NAMALWA (cell line): ENCODE results near the gene CDC42EP4.
"Not testable (repeated sequence)": the region's sequence is repeated elsewhere in the genome, so short reads cannot be mapped to it uniquely, and the experiment has no call there.

Source experiments
- DNase-seq: peaks from one replicate; pipeline ENCODE4 v3.0.0-alpha.2; 2015; ENCODE audit warnings: low spot score

The CDC42EP4 gene

DNA sequence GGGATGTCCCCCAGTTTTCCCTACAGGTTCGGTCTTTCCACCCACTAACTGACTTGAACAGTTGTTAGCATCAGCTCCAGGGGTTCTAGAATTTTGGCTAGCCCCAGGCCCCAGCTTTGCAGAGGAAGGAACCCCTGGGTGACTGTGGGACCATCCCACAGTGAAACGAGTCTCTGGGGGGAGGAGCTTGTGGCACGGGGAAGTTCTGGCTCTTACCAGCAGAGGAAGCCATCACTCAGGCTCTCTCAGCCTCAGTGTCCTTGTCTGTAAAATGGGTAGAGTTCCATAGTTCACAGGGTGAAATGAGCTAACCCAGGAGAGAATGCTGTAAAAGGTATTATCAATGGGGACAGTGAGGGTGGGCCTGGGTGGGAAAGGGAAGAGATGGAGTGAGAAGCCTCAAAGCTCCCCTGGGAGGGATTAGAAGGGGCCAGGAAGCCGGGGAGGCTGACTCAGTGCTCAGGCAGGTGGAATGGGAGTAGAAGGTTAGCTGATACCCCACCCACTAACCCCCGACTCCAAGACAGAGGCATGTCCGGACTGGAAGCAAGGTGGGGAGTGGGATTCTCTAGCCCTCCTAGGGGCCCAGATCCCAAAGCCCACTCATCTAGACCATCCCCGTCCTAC, 30.9 kb upstream of the CDC42EP4 start:
- DNase-seq: peak; percentile 15

DNA sequence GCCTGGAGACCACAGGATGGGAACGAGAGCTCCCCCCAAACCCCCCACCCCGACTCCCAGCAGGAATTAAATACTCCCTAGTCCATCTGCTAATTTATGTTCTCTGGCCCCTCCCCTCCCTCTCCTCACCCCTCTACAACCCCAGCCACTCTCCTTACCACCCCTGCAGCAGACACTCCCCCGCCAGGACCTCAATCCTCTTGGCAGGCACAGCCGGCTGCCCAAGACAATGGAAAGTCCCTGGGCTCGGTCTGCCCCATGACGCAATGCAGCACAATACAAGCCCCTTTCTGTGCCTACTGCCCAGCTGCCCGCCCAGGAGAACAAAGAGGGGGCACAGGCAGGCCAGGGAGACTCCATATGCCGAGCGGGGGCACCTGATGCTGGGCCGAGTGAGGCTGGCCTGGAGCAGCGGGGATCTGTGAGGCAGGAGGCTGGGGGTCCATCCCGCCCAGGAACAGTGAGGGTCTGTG, 30.3 kb upstream of the CDC42EP4 start:
- no peak for DNase-seq

DNA sequence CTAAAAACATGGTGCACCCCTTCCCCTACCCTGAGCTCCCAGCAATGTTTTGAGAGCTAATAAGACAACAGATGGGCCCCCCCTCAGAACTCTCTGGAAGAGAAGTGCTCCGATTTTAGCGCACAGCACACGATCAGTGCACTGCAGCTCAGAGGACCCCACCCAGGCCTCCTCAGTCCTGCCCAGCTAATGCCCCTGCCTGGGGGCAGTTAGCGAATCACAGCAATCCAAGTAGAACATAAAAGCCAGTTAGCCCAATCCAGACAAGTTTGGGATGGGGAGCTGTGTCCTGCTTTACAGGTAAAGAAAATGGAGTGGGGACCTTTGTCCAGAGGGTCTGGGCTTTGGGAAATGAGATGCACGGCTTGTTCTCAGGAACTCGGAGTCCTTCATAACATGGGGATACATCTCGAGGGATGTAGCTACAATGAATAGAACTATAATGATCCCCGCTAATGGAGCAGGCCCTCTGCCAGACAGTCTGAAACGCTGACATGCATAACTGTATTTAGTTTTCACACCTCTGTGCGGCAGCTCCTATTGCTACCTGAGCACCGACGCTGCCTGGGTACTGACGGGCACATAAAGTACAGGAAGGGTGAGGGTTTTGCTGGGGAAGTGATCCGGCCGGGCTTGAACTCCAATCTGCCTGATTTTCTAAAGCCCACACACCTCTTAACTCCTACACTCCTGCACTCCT, 29.7 kb upstream of the CDC42EP4 start:
- DNase-seq: no peak

DNA sequence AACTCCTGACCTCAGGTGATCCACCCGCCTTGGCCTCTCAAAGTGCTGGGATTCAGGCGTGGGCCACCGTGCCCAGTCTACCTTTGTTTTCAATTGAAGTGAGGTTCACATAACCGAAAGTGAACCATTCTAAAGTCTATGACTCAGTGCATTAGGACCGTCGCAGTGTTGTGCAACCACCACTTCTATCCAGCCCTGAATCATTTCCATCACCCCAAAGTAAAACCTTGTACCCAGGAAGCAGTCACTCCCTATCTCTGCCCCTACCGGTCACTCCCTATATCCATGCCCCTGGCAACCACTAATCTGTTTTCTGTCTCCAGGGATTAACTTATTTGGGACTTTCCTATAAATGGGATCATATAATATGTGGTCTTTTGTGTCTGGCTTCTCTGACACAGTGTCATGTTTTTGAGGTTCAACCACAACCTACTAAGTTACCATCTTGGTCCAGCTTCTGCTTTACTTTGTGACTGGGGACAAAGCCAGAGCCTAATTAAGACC, 28.3 kb upstream of the CDC42EP4 start:
- no peak for DNase-seq

DNA sequence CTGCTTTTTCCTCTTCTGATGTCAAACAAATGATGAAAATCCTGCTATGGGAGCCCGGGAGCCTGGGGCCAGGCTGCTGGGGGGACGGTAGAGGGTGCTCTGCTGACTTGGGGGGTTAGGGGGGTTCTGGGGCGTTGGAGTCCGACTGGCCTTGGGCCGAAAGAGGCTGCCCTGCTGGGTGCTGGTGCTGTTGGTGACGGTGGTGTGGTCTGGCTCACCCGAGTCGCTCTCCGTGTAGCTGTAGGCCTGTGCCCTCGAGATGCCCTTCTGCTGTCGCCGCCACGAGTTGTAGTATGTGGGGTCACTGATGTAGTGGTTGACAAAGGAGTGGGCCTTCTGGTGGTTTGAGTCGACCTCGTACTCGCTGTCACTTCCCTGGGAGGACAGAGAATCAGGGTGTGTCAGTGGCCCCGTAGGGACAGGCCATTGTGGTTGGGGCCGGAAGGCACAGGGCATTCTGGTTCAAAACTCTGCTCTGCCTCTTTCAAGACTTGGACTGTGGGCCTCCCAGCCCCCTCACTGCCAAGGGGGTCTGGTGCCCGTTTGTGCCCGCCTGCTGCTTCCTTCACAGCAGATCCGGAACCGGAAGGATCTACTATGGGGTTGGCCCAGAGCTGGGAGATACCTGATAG, 26.9 kb upstream of the CDC42EP4 start:
- no peak for DNase-seq

DNA sequence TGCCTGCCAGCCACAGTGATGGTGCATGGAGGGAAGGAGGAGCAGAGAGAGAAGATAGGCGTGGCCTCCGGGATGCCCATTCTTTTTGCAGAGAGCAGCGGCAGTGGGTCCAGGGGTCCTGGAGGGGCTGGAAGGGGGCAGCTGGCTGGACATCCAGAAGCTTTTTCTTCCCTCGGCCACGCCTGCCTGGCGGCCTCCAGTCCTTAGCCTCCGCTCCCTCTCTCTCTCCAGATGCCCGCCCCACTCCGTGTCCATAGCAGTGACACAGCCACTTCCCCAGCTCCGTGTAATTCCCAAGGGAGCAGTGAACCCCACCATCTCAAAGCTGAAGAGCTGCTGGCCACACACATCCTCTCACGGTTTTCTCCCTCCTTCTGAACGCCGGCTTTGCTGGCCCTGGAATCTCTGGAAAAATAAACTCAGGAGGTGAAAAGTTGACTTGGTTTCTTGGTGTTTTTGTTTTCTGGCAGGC, 26.3 kb upstream of the CDC42EP4 start:
- no peak for DNase-seq

DNA sequence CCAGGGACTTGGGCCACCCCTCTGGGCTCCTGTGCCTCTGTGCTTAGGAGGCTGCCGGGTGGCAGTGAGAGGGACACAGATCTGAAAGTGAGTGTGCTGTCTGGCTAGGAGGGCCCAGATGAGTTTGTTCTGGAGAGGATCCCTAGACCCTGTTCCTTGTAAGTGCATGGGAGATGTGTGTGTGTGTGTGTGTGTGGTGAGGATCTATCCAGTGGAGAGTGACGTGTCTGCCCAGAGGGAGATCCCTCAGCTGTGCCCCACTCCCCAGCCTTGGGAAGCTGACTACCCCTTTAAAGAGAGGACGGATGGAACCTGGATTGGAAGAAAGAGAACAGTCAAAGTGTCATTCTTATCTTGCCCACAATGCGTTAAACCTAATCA, 25.5 kb upstream of the CDC42EP4 start:
- DNase-seq: no peak

DNA sequence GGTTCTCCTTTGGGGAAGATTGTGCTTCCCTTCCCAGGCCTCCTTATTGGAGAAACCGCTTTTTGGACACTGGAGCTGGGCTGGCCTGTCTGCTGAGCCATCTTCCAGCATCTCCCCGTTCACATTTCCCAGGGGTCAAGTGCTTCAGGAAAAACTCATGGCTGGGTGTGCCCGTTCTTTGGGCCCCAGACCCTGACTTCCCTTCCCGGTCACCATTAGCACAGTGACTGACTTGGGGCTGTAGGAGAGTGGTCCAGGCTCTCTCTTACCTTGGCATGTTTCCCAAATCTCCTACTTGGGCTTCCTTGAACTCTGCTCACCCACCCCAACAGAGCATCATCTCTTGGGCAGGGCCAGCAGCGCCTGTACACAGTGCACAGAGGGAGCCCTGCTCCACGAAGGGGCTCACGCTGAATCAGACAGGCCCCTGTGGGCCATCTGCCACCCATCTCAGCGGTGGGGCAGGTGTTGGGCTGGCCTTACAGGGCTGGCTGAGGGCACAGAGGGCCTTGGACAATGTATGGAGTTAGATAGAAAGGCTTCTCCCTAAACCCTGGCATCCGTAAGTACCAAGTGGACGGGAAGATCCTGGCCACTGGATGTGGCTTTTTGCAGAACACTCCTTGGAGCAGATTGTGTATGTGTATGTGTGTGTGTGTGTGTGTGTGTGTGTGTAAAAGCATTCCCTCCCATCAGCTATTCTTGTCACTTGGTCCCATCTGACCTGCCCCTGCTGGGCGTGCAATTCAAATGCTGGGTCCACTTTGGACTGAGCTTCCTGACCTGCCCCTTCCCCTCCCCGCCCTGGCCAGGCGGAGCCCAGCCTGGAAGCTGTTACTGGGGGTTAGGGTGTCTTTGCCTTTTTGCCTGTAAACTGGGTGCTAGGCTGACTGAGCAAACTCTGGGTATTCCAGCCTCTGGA, 24.9 kb upstream of the CDC42EP4 start:
- DNase-seq: no peak

DNA sequence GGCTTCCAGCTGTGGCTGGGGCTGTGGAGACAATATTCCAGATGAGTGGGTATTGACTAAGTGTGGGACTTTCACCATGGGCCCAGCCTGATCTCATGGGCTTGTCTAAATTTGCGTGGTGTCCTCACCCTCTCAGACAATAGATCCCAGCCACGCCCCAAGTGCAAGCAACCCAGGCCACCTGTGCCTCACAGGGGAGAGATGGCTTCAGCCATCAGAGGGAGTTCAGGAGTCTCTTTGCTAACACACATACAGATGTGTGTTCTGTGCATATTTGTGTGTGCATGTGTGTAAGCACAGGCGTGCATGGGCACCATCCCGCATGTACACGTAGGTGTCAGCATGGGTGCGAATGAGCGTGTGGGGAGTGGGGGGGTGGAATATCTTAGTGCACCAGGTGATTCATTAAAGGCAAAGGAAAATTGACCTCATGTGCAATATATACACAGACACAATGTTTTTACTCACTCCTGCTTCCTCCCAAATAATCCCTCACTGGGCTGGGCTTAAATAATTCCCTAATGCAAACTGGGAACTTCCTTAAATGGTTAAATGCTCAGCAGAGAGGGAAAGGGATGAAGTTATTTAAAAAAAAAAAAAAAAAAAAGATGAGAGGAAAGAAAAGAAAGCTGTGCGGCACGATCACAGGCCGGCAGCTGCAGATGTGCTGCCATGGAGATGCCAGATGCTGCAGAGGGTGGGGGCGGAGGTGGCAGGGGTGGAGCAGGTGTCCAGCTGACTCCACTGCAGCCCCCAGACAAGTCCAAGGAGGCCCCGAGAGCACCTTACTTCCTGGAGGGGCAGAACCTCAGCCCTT, 24.0 kb upstream of the CDC42EP4 start:
- no peak for DNase-seq

DNA sequence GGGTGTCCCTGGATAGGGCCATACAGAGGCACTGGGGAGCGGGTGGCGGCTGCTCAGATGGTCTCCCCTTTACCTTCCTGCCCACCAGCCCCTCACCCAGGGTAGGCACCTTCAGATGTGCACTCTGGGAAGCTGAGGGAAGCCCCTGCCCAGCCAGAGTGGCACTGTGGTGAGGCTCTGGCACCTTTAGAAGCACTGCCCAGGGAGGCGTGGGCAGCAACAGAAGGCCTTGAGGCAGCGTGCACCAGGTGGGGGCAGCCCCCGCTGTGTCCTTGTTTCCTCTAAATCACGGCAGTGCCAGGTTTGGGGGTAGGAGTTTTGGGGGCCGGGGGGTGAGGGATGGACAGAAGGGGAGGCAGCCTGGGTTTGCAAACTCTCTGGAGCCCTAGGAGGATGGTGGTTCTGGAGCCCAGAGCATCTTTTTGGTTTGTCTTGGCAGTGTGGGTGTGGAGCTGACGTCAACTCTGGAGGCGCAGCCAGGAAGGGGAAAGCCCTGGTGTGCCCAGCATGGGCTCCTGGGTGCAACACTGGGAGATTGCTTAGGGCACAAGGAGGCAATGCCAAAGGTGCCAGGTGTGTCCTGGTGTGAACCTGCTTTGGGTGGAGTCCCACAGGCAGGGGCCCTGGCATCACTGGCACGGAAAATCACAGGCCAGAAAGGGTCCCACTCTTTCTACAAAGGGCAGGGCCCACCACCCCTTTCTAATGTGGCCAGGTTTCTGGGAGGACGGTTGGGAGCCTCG, 23.1 kb upstream of the CDC42EP4 start:
- no peak for DNase-seq

DNA sequence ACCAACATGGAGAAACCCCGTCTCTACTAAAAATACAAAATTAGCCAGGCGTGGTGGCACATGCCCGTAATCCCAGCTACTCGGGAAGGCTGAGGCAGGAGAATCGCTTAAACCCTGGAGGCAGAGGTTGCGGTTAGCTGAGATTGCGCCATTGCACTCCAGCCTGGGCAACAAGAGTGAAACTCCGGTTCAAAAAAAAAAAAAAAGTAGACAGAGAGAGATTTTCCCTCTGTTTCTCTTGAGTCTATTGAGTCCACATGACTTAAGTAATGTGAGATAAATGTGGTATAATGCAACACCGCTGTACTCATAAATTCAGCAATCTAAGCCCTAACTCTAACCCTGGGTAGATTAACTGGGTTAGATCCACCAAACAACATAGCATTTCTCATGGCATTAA, 21.6 kb upstream of the CDC42EP4 start:
- DNase-seq: not testable (repeated sequence)

DNA sequence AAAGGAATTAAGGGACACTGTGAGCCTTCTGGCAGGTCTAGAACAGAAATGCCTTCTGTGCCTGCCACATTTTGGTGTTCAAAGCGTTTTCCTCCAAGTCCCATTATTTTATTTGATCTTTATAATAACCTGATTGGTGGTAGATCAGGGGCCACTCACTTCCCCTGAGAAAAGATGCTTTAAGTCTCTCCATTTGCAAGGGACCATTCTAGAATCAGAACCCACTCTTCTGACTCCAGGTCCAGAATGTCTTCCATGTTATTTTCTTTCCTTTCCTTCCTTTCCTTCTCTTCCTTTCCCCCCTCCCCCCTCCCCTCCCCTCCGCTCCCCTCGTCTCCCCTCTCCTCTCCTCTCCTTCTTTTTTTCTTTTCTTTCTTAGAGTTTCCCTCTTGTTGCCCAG, 19.3 kb upstream of the CDC42EP4 start:
- no peak for DNase-seq

DNA sequence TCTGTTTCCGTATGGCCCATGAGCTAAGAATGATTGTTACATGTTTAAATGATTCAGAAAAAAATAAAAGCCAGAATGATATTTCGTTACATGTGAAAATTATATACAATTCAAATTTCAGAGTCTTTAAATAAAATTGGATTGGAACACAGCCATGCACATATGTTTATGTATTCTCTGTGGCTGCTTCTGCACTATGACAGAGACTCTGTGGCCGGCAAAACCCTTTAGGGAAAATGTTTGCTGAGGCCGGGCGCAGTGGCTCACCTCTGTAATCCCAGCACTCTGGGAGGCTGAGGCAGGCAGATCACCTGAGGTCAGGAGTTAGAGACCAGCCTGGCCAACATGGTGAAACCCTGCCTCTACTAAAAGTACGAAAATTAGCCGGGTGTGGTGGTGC, 15.9 kb upstream of the CDC42EP4 start:
- DNase-seq: no peak

DNA sequence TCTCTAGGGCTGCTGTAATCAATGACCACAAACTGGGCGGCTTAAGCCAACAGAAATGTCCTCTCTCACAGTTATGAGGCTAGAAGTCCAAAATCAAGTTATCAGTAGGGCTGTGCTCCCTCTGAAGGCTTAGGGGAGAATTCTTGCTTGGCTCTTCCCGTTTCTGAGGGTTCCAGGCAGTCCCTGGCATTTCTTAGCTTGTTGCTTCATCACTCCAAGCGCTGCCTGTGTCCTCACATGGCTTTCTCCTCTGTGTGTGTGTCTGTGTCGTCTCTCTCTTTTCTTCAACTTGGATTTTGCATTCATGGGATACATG, 13.7 kb upstream of the CDC42EP4 start:
- no peak for DNase-seq

DNA sequence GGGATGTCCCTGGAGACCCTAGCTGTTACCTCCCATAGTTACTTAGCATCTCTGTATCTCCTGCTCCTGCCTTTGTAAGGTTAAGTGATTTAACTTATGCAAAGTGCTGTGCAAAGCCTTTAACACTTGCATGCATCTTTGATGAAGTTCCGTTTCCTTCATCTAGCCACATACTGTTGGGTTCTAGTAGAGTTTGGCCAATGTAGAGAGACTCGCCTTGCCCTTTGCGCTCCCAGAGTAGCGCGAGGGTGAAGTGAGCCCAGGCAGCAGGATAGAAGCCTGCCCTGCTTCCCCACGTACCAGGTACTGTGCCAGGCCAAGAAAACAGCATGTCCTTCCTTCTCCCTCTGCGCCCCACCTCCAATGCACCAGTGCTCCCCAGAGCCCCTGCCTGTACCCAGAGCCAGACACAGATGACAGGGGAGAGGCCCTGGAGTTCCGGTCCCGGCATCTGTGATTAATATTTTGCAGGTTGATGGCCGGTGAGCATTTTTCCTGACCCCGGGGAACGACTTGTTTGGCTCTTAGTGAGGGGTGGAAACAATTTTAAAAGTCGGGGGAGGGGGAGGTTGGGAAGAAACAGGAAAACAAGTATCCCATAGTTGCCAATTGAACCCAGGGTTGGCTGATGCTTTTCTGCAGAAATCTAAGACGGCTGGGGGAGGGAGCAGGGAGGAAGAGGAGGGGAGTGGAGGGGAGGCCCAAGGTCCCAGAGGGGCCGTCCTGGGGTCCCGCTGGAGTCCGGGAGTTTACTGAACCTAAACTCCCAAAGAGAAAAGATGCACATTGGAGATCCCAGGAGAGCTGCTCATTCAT, 13.1 kb upstream of the CDC42EP4 start:
- no peak for DNase-seq

DNA sequence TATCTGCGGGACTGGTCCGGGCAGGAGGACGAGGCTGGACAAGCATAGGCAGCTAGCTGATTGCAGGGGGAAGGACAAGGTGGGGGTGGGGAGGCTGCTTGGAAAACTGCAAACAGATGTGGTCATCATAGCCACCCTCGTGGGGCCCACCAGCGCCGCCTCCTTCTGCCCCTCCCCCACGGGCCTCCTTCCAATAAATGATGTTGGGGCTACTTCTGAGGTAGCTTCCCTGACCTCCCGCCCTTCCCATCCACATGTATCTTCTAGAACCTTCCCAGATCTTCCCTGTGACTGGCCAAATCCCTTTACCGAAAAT, 12.3 kb upstream of the CDC42EP4 start:
- DNase-seq: no peak

DNA sequence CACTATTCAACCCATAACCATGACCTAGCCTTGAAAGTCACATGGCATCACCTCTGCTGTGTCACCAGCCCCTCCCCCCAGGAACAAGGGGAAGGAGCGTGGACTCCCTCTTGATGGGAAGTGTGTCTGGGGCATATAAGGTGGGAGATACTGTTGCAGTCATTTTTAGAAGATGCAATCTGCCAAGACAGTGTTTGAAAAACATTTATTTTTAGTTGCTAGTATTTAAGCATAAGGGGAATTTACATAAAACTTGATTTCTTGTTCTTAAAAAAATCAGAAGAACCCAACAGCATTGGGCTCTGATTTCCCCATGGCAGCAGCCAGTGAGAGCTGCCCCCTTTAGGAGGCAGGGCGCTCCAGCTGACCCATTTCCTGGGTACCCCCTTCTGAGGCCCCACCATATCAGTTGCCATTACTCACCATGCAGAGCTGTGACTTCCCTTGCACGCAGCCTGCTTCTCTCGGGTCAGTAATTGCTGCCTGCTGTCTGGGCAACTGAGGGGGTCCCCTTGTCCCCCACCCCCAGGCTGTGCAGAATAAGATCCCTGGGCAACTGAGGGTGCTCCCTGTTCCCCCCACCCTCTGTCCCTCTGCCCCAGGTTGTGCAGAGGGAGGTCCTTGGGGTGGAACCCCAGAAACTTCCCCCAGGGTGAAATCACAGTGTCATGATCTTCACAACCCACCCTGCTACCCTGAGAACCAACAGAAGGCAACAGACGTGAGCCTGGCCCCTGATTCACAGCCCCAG, 11.8 kb upstream of the CDC42EP4 start:
- DNase-seq: no peak

DNA sequence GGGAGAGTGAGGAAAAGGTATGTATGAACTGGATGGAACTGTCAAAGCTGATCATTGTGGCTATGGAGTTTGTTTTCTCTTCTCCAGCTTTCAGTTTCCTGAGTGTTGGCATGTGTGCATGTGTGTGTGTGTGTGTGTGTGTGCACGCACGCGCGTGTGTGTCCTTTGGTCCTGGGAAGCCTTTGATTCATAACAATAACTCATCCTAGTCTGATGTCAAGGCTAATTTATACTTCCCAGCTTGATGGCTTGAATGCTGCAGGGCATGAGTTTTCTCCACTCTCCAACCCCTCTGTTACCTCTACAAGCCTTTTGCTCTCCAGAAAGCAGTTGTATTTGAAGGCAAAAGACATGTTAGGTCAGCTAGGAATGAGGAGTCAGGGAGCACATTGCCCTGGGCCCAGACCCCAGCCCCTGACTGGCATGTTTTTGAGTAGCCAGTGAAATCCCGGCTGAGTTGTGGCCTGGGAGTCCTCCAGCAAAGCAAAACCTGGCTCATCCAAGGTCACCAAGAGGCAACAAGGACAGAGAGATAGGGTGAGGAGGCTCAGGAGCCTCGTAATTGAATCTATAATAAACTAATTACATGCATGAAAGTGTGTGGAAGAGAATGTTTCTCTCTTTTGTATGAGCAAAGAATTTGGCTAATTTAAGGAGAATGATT, 8.9 kb upstream of the CDC42EP4 start:
- no peak for DNase-seq

DNA sequence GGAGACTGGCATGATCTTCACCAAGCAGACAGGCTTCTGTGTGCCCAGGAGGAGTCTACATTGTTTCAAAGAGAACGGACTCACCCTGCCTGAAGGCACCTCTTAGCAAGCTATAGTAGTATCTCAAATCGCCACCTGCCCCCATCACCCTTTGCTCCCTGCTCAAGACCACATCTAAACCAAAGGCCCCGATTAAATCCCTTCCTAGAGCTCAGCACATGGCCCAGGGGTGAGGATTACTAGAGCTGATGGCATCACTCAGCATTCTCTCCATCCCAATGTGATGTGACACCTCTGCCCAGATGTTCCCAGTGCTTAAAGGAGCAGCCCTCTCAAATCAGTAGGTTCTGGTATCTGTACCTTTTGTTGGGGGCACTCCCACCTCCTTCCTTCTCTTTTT, 8.0 kb upstream of the CDC42EP4 start:
- DNase-seq: no peak
